MM.1S (cell line): ENCODE measurements around the gene RYK.

Experiments
- DNase-seq: peaks from one replicate; pipeline ENCODE4 v3.0.0-alpha.2; 2015
- H2AFZ ChIP-seq: fragments of 300-600 bp; sonication (generic); 2 replicates; pipeline ENCODE4 v1.6.0; 2016; ENCODE audit warnings: antibody characterized with exemption, low read length
- H3F3A ChIP-seq: fragments of 300-600 bp; sonication (generic); 2 replicates; pipeline ENCODE4 v1.6.1; 2016; ENCODE audit warnings: mild to moderate bottlenecking, antibody characterized with exemption, low read length, moderate library complexity, mixed read lengths; ENCODE audit not compliant: insufficient read depth
- H3K27ac ChIP-seq: fragments of 300-600 bp; sonication (generic); 2 replicates; pipeline ENCODE4 v1.5.1; 2016; ENCODE audit warnings: mild to moderate bottlenecking, low read length
- H3K27me3 ChIP-seq: fragments of 300-600 bp; sonication (generic); replicated peaks from 2 replicates; pipeline ENCODE4 v1.6.0; 2016; ENCODE audit warnings: low read length; ENCODE audit not compliant: insufficient read depth
- H3K36me3 ChIP-seq: fragments of 300-600 bp; sonication (generic); replicated peaks from 2 replicates; pipeline ENCODE4 v1.6.1; 2016; ENCODE audit warnings: mild to moderate bottlenecking, low read length, mixed read lengths; ENCODE audit not compliant: insufficient read depth
- H3K4me1 ChIP-seq: fragments of 300-600 bp; sonication (generic); 2 replicates; pipeline ENCODE4 v1.6.1; 2016; ENCODE audit warnings: low read length, mixed read lengths
- H3K4me2 ChIP-seq: fragments of 300-600 bp; sonication (generic); 2 replicates; pipeline ENCODE4 v1.6.0; 2016; ENCODE audit warnings: low read depth, low read length
- H3K4me3 ChIP-seq: fragments of 300-600 bp; sonication (generic); 2 replicates; pipeline ENCODE4 v1.5.1; 2016; ENCODE audit warnings: low read length, mixed read lengths
- H3K79me2 ChIP-seq: fragments of 300-600 bp; sonication (generic); 2 replicates; pipeline ENCODE4 v1.6.1; 2016; ENCODE audit warnings: mixed run types, low read length, mixed read lengths
- H3K9ac ChIP-seq: fragments of 300-600 bp; sonication (generic); 2 replicates; pipeline ENCODE4 v1.6.1; 2016; ENCODE audit warnings: low read length, mixed read lengths
- H3K9me2 ChIP-seq: fragments of 300-600 bp; sonication (generic); replicated peaks from 2 replicates; pipeline ENCODE4 v1.6.1; 2016; ENCODE audit warnings: mild to moderate bottlenecking, low read length, mixed read lengths; ENCODE audit not compliant: insufficient read depth
- H3K9me3 ChIP-seq: fragments of 300-600 bp; sonication (generic); replicated peaks from 2 replicates; pipeline ENCODE4 v1.6.1; 2016; ENCODE audit warnings: mild to moderate bottlenecking, low read length, mixed read lengths; ENCODE audit not compliant: insufficient read depth
- H4K20me1 ChIP-seq: fragments of 300-600 bp; sonication (generic); 2 replicates; pipeline ENCODE4 v1.6.1; 2016; ENCODE audit warnings: mild to moderate bottlenecking, low read length, moderate library complexity, mixed read lengths; ENCODE audit not compliant: insufficient read depth
- EZH2 ChIP-seq: fragments of 300-600 bp; sonication (generic); optimal IDR thresholded peaks from 2 replicates; pipeline ENCODE3; 2017; ENCODE audit warnings: low read depth, mild to moderate bottlenecking, antibody characterized with exemption, low read length, mixed read lengths
- EZH2phosphoT487 ChIP-seq: fragments of 300-600 bp; sonication (generic); IDR thresholded peaks from 2 replicates; pipeline ENCODE4 v1.6.1; 2018; ENCODE audit warnings: antibody characterized with exemption, low read length
- TF ChIP-seq, protein P1 (sequence below): fragments of 300-600 bp; sonication (generic); IDR thresholded peaks from 2 replicates; pipeline ENCODE4 v1.5.1; 2016; ENCODE audit warnings: antibody characterized with exemption, low read length, mixed read lengths

The RYK gene

DNA sequence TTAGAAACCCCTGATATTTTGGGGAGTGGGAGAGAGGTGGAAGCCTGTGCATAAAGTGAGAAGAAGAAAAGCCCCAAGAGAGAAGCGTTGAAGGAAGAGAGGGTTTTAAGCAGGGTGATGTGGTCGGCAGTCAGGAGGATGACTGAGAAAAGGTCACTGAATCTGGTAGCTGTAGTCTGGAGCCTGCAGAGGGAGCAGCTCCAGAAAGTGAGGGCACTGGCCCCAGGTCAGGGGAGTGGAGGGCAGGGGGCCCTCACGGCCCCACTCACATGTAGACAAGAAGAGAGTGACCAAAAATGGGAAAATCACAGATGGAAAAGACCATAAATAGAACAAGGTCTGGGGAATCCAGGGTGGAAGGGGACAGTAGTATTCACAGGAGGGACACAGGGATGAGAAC is 105.5 kb downstream of the RYK start:
- H3K9me2 ChIP-seq = no peaks in the 10 kb centered on the region
- no peak overlapping the region for H3K9ac ChIP-seq
- no peaks in the 10 kb centered on the region for H3K79me2 ChIP-seq
- H3F3A ChIP-seq = no peaks in the 10 kb centered on the region
- no peaks in the 10 kb centered on the region for H3K4me1 ChIP-seq
- no peak overlapping the region for H2AFZ ChIP-seq
- no peak overlapping the region for H3K4me3 ChIP-seq
- no peaks in the 10 kb centered on the region for H3K9me3 ChIP-seq
- H3K36me3 ChIP-seq = no peaks in the 10 kb centered on the region
- no peak for DNase-seq
- no peak for TF ChIP-seq EZH2phosphoT487
- TF ChIP-seq EZH2 = no peak
- TF ChIP-seq, protein P1, sequence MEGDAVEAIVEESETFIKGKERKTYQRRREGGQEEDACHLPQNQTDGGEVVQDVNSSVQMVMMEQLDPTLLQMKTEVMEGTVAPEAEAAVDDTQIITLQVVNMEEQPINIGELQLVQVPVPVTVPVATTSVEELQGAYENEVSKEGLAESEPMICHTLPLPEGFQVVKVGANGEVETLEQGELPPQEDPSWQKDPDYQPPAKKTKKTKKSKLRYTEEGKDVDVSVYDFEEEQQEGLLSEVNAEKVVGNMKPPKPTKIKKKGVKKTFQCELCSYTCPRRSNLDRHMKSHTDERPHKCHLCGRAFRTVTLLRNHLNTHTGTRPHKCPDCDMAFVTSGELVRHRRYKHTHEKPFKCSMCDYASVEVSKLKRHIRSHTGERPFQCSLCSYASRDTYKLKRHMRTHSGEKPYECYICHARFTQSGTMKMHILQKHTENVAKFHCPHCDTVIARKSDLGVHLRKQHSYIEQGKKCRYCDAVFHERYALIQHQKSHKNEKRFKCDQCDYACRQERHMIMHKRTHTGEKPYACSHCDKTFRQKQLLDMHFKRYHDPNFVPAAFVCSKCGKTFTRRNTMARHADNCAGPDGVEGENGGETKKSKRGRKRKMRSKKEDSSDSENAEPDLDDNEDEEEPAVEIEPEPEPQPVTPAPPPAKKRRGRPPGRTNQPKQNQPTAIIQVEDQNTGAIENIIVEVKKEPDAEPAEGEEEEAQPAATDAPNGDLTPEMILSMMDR = no peak
- no peak overlapping the region for H3K27ac ChIP-seq
- H4K20me1 ChIP-seq = no peaks in the 10 kb centered on the region
- no peak overlapping the region for H3K4me2 ChIP-seq
- no peaks in the 10 kb centered on the region for H3K27me3 ChIP-seq

DNA sequence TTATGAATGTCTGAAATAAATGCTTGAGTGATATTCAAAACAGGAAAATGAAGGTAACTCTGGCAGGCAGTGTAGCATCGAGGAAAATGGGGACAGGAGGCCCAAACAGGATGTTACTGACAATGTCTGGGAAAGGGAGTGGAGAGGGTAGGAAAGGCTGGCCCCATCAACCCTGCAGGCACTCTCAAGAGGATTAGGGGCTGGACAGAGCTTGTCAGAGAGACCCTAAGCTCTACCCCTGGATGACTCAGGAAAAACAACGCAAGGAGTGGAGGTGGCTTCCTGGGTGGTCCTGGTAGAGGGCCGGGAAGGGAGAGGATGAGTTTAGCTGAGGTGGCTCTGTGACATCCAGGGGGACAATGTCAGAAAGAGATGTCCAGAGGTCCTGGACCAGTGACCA is 106.0 kb downstream of the RYK start:
- H3K36me3 ChIP-seq = no peaks in the 10 kb centered on the region
- H3K79me2 ChIP-seq = no peaks in the 10 kb centered on the region
- H2AFZ ChIP-seq = no peak overlapping the region
- H3K9me2 ChIP-seq = no peaks in the 10 kb centered on the region
- DNase-seq = no peak
- no peak overlapping the region for H3K4me3 ChIP-seq
- no peak overlapping the region for H3K27ac ChIP-seq
- no peaks in the 10 kb centered on the region for H3F3A ChIP-seq
- H4K20me1 ChIP-seq = no peaks in the 10 kb centered on the region
- no peak for TF ChIP-seq EZH2phosphoT487
- H3K9ac ChIP-seq = no peak overlapping the region
- H3K9me3 ChIP-seq = no peaks in the 10 kb centered on the region
- H3K27me3 ChIP-seq = no peaks in the 10 kb centered on the region
- no peaks in the 10 kb centered on the region for H3K4me1 ChIP-seq
- H3K4me2 ChIP-seq = no peak overlapping the region

DNA sequence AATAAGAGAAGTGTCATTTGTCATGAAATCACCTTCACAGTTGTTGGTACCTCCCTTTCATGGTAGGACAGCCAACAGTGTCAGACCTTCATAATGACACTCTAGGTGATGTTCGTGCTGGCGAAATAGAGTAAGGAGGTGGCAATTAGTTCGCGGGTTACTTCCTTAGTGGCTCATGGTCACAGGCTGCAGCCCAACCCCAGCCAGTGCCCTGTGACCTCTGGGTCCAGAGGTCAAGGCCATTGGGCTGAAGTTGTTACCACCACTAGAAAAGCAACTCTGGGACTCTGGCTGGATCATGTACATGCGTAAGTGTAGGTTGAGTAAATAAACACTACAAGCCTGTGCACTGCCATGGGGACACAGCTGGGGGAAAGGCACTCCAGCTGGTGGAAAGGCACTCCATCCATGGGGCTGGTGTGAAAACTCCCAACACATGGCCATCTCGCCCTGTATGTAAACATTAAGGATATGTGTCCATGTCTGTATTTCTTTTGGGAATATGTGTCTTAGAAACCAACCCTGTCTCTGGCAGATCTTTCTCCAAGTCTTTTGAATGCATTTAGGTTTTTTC is 106.7 kb downstream of the RYK start:
- no peak overlapping the region for H3K4me2 ChIP-seq
- H3K4me3 ChIP-seq = no peak overlapping the region
- no peaks in the 10 kb centered on the region for H3K36me3 ChIP-seq
- no peak overlapping the region for H3K9ac ChIP-seq
- no peak for DNase-seq
- H3K27ac ChIP-seq = no peak overlapping the region
- H2AFZ ChIP-seq = no peak overlapping the region
- H3K4me1 ChIP-seq = no peaks in the 10 kb centered on the region
- no peaks in the 10 kb centered on the region for H3K27me3 ChIP-seq
- H3K9me3 ChIP-seq = no peaks in the 10 kb centered on the region
- H3K79me2 ChIP-seq = no peaks in the 10 kb centered on the region
- H3F3A ChIP-seq = no peaks in the 10 kb centered on the region
- H3K9me2 ChIP-seq = no peaks in the 10 kb centered on the region
- TF ChIP-seq, protein P1 = no peak
- TF ChIP-seq EZH2 = no peak
- no peak for TF ChIP-seq EZH2phosphoT487
- no peaks in the 10 kb centered on the region for H4K20me1 ChIP-seq

DNA sequence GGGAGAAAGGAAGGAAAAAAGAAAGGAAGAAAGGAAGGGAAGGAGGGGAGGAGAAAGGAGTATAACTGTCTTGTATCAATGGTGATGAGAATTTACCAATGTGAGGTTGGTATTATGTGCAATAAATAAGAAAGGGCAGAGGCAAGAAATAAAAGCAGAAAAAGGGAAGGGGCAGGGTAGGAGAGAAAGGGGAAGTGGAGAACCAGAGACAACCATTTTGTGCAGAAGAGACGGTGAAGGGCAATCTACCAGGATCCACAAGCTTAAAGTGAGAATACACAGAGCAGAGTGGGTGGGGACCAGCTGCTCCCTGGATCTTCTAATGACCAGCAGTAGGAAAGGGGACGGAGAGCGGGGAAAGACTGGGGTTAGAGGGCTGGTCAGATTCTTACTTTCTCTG is 114.1 kb downstream of the RYK start:
- H3K9me2 ChIP-seq = no peaks in the 10 kb centered on the region
- H3K4me1 ChIP-seq = no peaks in the 10 kb centered on the region
- no peaks in the 10 kb centered on the region for H3K9me3 ChIP-seq
- H3K36me3 ChIP-seq = no peaks in the 10 kb centered on the region
- H2AFZ ChIP-seq = no peak overlapping the region
- no peaks in the 10 kb centered on the region for H3F3A ChIP-seq
- H3K27ac ChIP-seq = no peak overlapping the region
- DNase-seq = no peak
- H3K27me3 ChIP-seq = no peaks in the 10 kb centered on the region
- no peak overlapping the region for H3K4me3 ChIP-seq
- H3K79me2 ChIP-seq = no peaks in the 10 kb centered on the region
- no peak overlapping the region for H3K4me2 ChIP-seq
- no peaks in the 10 kb centered on the region for H4K20me1 ChIP-seq
- TF ChIP-seq EZH2 = no peak
- TF ChIP-seq, protein P1 = no peak
- H3K9ac ChIP-seq = no peak overlapping the region
